HG03469 (cell line): ENCODE results near the gene AP3M1.
"Not testable (repeated sequence)": the region's sequence is repeated elsewhere in the genome, so short reads cannot be mapped to it uniquely, and the experiment has no call there.

Experiments used
- ATAC-seq: cut with Tn5 transposase; IDR thresholded peaks from one replicate; pipeline ENCODE4 v1.9.1; 2021; ENCODE audit warnings: mild to moderate bottlenecking, moderate library complexity, moderate number of reproducible peaks; ENCODE audit not compliant: unreplicated experiment

Gene AP3M1

DNA sequence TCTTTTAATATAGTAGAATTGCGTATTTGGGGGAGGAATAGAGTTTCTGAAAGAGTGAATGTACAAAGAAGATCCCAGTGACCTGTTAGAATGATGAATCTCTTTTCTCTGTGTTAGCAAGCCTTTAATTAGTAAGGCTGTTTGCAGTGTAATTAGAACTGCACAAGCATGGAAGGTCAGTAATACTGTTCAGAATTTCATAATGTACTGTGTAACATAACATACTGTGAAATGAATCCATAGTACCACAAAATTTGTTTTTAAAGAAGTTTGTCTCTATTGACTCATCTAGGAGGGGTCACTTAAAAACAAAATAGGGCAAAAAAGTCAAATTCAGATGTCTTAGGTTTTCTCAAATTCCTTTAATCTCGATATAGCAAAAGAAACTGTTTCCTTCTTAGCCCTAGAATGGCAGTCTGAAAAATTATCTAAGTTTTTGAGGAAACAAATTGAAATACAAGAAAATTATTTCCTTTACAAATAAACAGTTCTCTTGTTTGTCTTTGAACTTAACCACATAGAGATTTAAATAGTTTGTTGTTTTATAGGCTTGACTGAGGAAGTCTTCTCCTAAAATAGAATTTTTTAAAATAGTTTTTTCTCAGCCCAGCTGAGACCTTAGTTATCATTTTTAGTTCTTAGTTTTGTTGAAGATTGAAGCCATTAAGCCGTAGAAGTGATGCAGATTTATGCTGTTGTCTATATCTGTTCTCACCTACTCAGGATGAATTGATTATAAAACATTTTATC is 12.9 kb upstream of the AP3M1 start:
- no peak for ATAC-seq

DNA sequence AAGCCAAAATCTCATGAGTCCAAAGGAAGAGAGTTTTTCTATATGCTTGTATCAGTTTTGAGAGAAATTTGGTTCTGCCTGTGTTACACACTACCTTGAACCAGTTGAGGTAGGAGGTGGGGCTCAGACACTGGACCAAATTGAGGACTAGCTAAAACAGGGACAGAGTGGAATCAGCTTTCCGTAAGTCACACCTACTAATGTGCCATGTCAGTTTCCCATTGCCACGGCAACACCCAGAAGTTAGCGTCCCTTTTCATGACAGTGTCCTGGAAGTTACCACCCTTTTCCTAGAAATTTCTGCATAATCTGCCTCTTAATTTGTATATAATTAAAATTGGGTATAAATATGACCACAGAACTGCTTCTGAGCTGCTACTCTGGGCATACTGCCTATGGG is 9.4 kb upstream of the AP3M1 start:
- no peak for ATAC-seq

DNA sequence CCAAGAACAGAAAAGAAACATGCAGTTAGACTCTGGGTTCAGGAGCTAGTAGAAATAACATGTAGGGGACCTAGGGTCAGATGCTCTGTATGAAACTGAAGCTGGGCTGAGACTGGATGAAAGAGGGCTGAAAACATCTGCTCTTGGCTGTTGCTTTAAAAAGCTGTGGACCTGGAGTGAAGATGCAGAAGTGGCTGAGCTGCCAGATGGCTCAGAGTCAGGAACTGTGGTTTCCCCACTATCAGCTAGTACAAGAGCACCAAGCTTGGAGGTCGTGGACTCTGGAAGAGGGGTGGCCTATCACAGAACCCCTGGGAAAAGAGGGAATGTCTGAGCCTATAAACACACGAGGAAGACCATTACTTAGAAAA is 6.3 kb upstream of the AP3M1 start:
- ATAC-seq, result no peak

DNA sequence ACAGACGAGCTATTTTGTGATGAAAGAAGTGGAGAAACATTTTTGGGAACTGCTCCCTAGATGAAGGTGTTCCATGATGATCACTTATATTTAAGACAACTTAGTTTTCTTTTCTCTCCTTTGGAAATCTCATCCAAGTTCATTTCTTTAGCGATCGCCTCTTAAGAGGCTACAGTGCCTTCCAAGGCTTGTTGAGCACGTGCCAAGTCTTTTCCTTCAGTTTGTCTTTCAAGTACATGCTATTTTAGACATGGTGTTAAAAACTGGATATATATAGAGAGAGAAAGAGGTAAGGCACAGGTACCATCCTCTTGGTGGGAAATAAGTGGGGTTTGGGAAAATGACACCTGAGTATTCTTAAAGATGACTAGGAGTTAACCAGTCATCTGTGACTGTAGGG is 3.0 kb upstream of the AP3M1 start:
- no peak for ATAC-seq

DNA sequence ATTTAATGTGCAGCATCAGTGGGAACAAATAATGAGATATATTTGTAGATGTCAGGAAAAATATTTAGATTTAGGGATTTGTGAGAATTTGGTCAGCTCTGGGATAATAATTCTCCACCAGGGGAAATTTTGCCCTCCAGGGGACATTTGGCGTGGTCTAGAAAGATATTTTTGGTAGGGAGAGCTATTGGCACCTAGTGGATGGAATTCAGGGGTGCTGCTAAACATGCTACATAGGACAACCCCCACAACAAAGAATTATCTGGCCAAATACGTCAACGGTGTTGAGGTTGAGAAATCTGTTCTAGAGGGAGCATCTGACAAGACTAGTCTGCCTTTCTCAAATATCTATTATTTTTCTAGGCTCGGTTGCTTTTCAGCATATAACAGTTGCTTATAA is 2.5 kb upstream of the AP3M1 start:
- ATAC-seq, result no peak

DNA sequence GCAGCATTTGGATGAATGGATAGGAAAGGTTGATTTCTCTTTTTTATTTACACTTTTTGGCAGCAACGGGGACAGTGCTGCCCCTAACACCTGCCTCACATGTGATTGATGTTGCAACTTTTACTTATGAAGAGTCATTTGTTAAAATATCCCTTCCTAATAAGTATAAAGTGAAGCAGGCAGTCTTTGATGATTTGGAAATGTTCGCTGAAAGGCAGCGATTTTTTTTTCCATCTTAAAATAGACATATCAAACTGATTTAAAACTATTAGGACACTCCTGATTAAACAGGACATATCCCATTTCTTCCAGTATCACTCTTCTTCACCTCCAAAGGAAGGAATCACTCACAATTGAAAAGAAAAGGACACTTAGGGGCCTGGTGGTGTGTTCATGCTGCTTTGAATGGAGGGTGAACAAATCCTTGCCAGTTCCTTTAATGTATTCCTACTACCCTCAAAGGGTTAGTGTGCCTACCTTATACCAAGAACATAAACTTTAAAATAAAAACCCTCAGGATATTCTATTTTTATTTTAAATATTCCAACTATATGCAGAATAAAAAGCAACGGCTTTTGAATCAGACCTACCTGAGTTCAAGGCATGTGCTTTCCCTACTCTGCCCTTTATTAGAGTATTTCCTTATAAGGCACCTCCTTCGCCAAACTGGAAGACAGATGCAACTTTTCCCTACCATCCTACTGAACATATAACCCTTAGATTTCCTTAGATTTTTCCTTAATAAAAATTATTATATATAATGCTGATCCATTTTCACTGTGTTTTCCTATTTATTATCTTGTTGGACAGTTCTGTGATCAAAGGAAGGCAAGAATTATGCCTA is 1.5 kb upstream of the AP3M1 start:
- no peak for ATAC-seq

DNA sequence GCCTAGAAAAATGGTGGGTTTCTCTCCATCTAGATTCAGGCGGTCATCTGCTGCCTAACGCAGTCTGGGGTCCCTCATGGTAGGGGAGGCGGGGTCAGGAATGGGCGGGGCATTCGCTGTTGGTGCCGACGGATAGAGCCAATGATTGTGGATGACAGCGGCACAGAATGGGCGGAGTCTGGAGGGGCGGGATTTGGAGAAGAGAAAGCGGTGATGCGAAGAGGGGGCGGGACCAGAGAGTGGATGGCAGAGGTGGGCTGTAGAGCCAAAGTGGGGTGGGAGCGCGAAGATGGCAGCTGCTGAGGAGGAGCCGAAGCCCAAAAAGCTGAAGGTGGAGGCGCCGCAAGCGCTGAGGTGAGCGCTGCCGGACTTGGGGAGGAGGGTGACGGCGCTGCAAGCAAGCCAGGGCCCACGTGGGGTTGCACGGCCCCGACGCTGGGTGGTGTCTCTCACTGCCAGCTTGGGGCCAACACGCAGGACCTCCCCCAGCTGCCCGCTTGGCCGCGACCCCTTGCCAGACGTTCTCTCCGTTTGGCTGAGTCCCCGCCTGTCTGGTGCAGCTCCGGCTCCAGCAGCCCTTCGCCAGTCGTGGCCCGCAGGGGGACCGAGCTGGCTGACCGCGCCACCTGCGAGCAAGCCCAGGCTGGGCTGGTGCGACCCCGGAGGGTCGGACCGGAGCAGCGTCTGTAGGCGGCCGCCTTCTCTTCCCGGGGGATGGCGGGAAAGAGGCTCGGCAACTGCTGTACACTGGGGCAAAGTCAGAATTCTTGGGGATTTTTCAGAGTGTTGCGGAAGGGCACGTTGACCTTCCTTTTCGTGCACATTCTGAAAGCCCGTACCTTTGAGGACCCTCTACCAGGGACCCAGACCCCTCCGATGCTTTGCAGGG is 606 bp upstream of the AP3M1 start, which contains the start of gene ADK:
Gene ADK (plus strand): TSS at position 232 of the 889 bp plus-strand sequence. CDS start 58 bp downstream, at position 290.
- peak; percentile 60 for ATAC-seq

DNA sequence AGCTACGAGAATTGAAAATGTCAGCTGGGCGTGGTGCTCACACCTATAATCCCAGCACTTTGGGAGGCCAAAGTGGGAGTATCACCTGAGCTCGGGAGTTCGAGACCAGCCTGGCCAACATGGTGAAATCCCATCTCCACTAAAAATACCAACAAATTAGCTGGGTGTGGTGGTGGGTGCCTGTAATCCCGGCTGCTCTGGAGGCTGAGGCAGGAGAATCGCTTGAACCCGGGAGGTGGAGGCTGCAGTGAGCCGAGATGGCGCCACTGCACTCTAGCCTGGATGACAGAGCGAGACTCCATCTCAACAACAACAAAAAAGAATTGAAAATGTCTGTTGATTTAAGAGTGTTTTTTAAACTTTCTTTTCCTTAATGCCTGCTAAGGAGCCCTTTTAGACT is 3.6 kb downstream of the AP3M1 start:
- ATAC-seq, result not testable (repeated sequence)

DNA sequence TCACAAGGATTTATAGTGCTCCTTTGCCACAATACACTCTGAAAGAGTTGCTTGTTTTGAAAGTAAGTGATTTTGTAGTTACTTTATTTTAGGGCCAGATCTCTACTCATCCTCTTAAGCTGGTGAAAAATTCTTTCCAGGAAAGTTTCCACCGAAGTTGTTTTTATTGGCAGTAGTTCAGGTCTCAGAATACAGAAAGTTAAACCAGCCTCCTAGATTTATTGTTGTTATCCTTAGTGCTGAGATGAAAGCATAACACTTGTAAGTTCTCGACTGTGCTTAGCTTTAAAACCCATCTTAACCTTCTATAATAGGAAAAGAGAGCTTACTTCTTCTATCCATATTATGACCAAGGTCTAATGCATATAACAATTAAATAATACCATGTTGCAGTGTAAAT is 5.5 kb downstream of the AP3M1 start:
- ATAC-seq, result no peak

DNA sequence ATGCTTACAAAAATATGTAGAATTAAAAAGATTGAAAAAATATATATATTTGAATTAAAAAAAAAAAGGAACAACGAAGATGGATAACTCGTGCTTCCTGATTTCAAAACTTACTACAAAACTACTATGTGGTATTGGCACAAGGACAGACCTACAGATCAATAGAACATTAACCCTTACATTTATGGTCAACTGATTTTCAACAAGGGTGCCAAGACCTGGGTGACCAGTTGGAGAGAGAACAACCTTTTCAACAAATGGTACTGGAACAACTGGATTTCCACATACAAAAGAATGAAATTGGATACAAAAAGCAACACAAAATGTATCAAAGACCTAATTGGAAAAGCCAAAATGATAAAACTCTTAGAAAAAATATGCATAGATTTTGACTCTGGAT is 10.1 kb downstream of the AP3M1 start:
- ATAC-seq, result no peak

DNA sequence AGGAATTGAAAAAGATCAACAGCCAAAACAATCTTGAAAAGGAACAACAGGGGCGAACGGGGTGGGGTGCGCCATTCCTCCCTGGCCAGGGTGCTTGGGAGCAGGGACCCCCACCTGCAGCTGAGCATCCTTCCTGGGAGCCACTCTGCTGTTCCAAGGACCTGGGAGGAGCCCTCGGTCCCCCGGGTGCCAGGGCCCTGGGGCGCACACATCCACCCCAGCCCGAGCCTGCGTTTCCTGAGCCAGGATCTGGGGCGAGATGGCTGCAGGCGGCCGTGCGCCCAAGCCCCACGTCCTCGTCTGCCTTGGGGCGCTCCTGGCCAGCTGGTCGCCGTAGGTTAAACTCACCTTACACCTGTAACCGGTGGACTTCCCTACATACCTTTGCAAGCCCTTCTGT is 10.6 kb downstream of the AP3M1 start:
- ATAC-seq, result no peak

DNA sequence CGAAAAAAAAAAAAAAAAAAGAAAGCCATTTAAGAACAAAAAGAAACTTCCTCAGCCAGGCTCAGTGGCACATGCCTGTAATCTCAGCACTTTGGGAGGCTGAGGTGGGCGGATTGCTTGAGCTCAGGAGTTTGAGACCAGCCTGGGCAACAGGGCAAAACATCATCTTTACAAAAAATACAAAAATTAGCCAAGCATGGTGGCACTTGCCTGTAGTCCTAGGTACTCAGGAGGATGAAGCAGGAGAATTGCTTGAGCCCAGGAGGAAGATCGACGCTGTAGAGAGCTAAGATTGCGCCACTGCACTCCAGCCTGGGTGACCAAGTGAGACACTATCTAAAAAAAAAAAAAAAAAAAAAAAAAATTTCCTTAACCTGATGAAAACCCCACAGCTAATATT is 12.0 kb downstream of the AP3M1 start:
- not testable (repeated sequence) for ATAC-seq

DNA sequence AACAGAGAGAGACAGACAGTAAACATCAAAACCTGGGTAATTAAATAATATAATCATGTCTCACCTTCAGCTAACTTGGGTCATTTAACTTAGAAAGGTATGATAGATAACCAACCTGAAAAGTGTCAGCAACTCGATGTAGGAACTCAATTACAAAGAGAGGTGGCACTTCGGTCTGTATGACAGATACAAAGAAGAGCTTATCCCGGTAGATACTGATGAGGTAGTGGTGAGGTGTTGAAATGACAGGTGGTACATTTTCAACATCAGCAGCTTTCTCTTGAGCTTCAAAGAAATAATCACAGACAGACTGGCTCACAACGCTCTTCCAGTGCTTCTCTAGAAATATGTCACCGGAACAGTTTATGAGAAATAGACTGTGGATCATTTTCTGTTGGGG is 12.6 kb downstream of the AP3M1 start:
- no peak for ATAC-seq

DNA sequence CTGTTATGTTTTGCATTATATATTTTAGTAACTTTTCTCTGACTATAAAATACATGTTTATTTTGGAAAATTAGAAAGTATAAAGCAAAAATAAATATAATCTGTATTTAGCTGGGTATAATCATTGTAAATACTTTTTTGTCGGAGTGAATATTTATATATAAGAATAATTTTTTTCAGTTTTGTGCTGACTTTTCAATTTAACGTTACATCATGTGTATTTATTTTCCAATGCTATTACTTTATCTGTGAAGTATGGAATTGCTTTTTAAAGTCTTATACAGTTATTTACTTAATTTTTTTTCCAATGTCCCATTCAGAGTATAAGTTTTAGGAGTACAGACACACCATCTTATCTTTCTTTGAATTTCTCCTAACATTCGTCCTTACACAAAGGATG is 15.2 kb downstream of the AP3M1 start:
- no peak for ATAC-seq

DNA sequence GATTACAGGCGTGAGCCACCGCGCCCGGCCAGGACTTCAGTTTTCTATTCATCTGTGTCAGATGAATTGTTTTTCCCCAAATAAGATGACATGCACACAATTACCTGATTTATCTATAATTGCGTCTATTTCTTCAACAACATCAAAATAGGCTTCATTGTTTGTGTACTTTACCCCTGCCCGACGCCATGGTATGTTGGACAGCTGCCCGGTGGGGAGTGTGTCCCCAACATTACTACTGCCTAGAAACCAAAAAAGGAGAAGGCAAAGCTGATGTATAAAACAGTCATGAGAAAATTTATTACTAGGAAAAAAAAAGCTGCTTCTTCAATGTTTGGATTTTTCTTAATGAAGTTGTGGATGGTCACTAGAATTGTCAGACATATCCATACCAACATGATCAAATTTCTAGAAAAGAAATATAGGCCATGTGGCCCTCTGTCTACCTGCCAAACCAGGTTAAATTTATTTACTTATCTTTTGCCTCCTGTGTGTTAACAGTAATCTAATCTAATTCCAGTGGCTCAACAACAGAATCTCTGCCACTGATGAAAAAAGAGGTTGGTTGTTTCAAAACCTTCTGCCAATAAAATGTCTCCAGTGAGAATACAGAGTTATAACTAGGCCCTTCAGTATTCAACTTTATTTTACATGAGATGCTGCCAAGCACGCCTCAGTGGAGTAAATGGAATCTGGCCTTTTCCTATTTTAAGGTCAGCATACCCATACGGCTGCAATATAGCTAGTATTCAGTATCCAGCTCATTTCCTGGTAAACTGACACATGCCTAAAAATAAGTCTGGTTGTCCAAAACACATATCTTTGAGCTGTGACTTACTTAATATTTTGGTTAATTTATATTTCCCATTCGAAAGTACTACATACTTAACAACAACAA is 16.5 kb downstream of the AP3M1 start:
- ATAC-seq, result no peak

DNA sequence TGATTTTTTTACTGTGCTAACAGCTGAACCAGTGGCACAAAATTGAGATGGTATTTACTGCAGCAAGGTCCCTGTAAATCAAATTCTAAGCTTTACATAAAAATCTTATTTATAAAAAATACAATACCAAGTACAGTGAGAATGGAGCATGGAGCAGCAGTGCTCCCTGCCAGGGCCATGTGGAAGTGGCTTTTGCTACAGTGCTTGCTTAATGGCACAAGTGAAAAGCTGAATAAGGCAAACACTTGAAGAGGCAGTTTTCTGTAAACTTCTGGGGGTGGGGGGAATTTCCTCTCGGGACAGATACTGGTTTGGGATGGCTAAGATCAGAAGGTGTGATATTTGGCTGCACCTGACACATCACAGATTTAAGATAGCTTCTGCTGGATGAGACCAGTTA is 27.5 kb downstream of the AP3M1 start:
- no peak for ATAC-seq

DNA sequence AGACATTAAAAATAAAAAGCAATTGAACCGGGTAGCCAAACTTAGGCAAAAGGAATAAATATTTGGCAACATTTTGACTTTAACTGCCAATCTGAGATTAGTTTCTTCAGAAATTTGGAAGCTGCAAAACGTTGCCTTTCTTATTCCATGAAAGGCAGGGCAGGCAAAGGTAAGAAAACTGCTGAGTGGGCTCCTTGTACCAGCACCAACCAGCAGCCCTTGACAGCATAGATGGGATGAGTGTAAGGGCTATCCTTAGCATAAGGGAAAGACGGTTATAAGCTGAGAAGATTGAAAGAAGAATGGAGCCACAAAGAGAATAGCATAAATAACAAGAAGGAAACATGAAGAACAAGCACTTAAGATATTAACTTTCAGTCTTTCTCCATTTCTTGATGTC is 28.6 kb downstream of the AP3M1 start:
- no peak for ATAC-seq

DNA sequence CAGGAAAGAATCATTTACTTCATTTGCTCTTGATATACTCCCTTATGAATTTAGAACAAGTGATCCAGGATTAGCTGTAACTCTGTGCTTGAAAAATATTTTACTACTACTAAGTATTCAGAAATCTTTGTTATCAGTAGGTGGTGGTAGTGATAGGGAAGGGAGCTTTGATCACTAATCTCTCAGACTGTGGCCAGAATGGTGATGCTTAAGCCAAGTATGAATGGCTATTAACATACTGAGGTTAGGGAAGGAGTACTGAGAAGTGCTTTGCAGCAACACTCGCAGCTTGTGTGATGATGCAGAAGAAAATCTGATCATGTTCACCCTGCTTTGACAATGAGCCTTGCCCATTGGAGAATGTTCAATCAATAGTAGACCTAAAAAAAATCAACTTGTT is 29.3 kb downstream of the AP3M1 start:
- no peak for ATAC-seq

DNA sequence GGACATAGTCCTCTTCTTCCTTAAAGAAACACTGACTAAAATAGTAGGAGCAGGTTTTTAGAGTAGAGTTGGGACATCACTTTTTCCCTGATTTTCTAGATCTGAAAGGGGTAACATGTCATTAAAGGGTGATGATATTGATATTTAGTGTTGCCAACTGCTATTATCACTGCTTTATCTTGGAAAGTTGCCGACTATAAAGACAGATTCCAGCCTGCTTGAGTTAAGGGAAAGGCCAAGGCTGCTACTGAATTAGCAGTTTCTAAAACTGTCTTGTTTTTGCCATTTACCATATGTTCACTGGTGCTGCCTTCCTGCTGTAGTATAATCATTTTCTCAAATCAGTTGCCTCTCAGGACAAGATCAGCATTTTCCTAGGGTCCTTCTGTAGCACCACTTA is 29.7 kb downstream of the AP3M1 start:
- ATAC-seq, result no peak

DNA sequence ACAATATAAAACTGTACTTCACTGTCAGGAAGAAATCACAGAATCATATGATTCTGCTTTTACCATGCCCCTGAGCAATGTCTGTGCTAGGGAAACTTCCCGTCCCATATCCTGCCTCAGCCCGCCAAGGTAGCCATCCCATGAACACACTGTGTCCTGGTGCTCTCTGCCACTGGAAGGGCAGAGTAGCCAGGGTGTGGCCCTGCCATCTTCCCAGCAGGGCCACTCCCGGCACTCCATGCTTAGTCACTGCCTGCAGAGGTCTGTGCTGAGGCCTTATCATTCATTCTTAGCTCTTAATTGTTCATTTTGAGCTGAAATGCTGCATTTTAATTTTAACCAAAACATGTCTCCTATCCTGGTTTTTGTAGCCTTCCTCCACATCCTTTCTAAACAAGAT is 31.8 kb downstream of the AP3M1 start:
- no peak for ATAC-seq
